Neutrophil (primary cell): ENCODE data around the gene SLC17A9.

Source experiments
- H3K27ac ChIP-seq: fragments of 200-600 bp; sonication (generic); 2 replicates; pipeline ENCODE4 v1.5.1; 2016; ENCODE audit warnings: mild to moderate bottlenecking, moderate library complexity
- H3K27me3 ChIP-seq: fragments of 200-600 bp; sonication (generic); 2 replicates; pipeline ENCODE4 v1.6.0; 2016; ENCODE audit warnings: mild to moderate bottlenecking
- H3K36me3 ChIP-seq: fragments of 200-600 bp; sonication (generic); 2 replicates; pipeline ENCODE4 v1.5.1; 2017
- H3K4me1 ChIP-seq, 2 experiments: fragments of 200-600 bp in 1 of 2; sonication (generic) in 1 of 2; 1 replicate in 1 of 2; 2 replicates in 1 of 2; pipeline versions ENCODE4 v1.5.1 to v1.6.1; 2013 to 2016; ENCODE audit warnings: low read depth in 1 of 2, low read length in 1 of 2, mild to moderate bottlenecking in 1 of 2, moderate library complexity in 1 of 2; ENCODE audit not compliant: control insufficient read depth in 1 of 2, insufficient read depth in 1 of 2
- H3K4me3 ChIP-seq, 2 experiments: fragments of 200-600 bp in 1 of 2; sonication (generic) in 1 of 2; 1 replicate in 1 of 2; 2 replicates in 1 of 2; pipeline ENCODE4 v1.5.1; 2013 to 2016; ENCODE audit warnings: low read depth in 1 of 2, low read length in 1 of 2, mild to moderate bottlenecking in 1 of 2, moderate library complexity in 1 of 2
- H3K9me3 ChIP-seq: fragments of 200-600 bp; sonication (generic); 2 replicates; pipeline ENCODE4 v1.5.1; 2016
- TF ChIP-seq, protein P1 (sequence below): fragments of 200-600 bp; sonication (generic); IDR thresholded peaks from 2 replicates; pipeline ENCODE4 v1.5.1; 2016; ENCODE audit warnings: antibody characterized with exemption

Gene SLC17A9

GRCh38 chr20:62935204-62935967 is 17.1 kb upstream of the SLC17A9 start:
- Histone ChIP-seq H3K27me3 (no peaks in the 10 kb centered on the region), H3K27ac (no peak overlapping the region), H3K4me1 (peaks cover 28 to 30% of the 10 kb centered on the region in 2 experiments), H3K9me3 (no peaks in the 10 kb centered on the region), H3K36me3 (no peaks in the 10 kb centered on the region), H3K4me3 (no peak overlapping the region)
- TF ChIP-seq, protein P1, sequence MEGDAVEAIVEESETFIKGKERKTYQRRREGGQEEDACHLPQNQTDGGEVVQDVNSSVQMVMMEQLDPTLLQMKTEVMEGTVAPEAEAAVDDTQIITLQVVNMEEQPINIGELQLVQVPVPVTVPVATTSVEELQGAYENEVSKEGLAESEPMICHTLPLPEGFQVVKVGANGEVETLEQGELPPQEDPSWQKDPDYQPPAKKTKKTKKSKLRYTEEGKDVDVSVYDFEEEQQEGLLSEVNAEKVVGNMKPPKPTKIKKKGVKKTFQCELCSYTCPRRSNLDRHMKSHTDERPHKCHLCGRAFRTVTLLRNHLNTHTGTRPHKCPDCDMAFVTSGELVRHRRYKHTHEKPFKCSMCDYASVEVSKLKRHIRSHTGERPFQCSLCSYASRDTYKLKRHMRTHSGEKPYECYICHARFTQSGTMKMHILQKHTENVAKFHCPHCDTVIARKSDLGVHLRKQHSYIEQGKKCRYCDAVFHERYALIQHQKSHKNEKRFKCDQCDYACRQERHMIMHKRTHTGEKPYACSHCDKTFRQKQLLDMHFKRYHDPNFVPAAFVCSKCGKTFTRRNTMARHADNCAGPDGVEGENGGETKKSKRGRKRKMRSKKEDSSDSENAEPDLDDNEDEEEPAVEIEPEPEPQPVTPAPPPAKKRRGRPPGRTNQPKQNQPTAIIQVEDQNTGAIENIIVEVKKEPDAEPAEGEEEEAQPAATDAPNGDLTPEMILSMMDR: no peak

DNA sequence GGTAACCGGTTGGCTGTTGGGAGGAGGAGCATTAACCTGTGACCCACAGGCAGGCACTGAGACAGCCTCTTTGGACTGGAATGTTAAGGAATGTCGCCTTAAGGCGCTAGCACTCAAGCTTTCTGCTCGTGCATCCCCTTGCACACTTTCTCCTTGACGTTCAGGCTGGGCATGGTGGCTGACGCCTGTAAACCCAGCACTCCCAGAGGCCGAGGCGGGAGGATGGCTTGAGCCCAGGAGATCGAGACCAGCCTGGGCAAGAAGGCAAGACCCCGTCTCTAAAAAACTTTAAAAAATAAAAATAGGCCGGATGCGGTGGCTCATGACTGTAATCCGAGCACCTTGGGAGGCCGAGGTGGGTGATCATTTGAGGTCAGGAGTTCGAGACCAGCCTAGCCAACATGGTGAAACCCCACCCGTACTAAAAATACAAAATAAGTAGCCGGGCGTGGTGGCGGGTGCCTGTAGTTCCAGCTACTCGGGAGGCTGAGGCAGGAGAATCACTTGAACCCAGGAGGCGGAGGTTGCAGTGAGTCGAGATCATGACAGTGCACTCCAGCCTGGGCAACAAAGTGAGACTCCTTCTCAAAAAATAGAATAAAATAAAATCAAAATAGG is 16.4 kb upstream of the SLC17A9 start:
- peaks cover 2% of the 10 kb centered on the region for H3K36me3 ChIP-seq
- no peak overlapping the region for H3K4me3 ChIP-seq
- H3K9me3 ChIP-seq: no peaks in the 10 kb centered on the region
- no peak overlapping the region for H3K27ac ChIP-seq
- H3K4me1 ChIP-seq: peaks cover 28 to 30% of the 10 kb centered on the region in 2 experiments
- TF ChIP-seq, protein P1: no peak
- no peaks in the 10 kb centered on the region for H3K27me3 ChIP-seq

- Histone ChIP-seq H3K4me1 (peaks cover 28 to 30% of the 10 kb centered on the region in 2 experiments), H3K4me3 (peak overlapping the region; percentile 85 to 94), H3K27me3 (no peaks in the 10 kb centered on the region), H3K27ac (peak overlapping the region; percentile 93), H3K9me3 (no peaks in the 10 kb centered on the region), H3K36me3 (peaks cover 16% of the 10 kb centered on the region)
- TF ChIP-seq, protein P1: no peak
Measured at GRCh38 chr20:62937268-62938104, 15.0 kb upstream of the SLC17A9 start.

- Histone ChIP-seq H3K27ac (peak within 1 kb of the TSS; percentile 93), H3K9me3 (no peaks in the 10 kb centered on the region), H3K4me3 (peak within 1 kb of the TSS; percentile 85 to 94), H3K27me3 (no peaks in the 10 kb centered on the region), H3K36me3 (peaks cover 24% of the 10 kb centered on the region), H3K4me1 (peaks cover 28 to 30% of the 10 kb centered on the region in 2 experiments)
- TF ChIP-seq, protein P1: peak; percentile 31
Measured at GRCh38 chr20:62938105-62938888, 14.2 kb upstream of the SLC17A9 start, which contains the start of gene GID8. Gene GID8 (plus strand): TSS chr20:62938147. CDS start chr20:62941503, 3,356 bp downstream.

DNA sequence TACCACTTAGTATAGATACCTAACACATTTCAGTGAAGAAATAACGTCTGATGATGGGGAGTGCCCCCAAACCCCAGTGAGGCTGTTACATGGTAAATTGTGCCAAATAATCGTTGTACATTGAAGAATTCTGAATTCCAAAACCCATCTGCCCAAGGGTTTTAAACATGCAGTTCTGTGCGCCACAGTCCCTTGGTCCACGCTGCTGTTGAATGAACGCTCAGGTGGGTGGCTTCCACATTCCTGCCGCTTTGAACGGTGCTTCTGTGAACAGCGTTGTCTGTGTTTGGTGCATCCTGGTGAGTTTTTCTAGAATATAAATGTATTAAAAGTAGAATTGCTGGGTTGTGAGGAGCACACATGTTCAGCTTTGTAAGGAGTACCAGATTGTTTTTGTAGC is 11.6 kb upstream of the SLC17A9 start:
- H3K9me3 ChIP-seq: no peaks in the 10 kb centered on the region
- TF ChIP-seq, protein P1: no peak
- no peak overlapping the region for H3K4me3 ChIP-seq
- H3K4me1 ChIP-seq: peaks cover 28 to 30% of the 10 kb centered on the region in 2 experiments
- no peak overlapping the region for H3K27ac ChIP-seq
- H3K27me3 ChIP-seq: no peaks in the 10 kb centered on the region
- peaks cover 50% of the 10 kb centered on the region for H3K36me3 ChIP-seq
